A549 (cell line): ENCODE data around the gene ARHGAP42. TPM values are rescaled to one million over a fixed set of nuclear protein-coding genes. Genes with fewer than 3 reads are reported as not detected.

Experiments used
- ATAC-seq, 2 experiments: fragments of 200-7000 bp in 1 of 2; fragments of >200 bp in 1 of 2; cut with Nextera tagmentation in 1 of 2; cut with Tn5 transposase in 1 of 2; 3 replicates each; pipeline versions ENCODE4 v1.8.0 to v1.9.1; 2018 to 2020; ENCODE audit warnings: mild to moderate bottlenecking in 1 of 2, moderate library complexity in 1 of 2
- CTCF ChIA-PET: fragments of 300-600 bp; sonication (Branson Sonifier 250); formaldehyde crosslinking; extraction: SDS; loops from one replicate; lab custom pipeline; 2021; ENCODE audit warnings: antibody characterized with exemption, inconsistent platforms; lab: Yijun Ruan, JAX
- POLR2A ChIA-PET: fragments of 350-600 bp; formaldehyde crosslinking; extraction: SDS; loops from one replicate; lab custom pipeline; 2021; ENCODE audit warnings: antibody characterized with exemption, inconsistent platforms; lab: Yijun Ruan, JAX
- DNase-seq, 2 experiments: peaks; one replicate each; pipeline versions ENCODE4 v3.0.0 to v3.0.0-alpha.2; 2011 to 2016; ENCODE audit warnings: low read depth in 1 of 2, low spot score in 1 of 2
- FAIRE-seq: peaks from 2 replicates; lab custom pipeline; 2011; peaks lifted over from hg19 to GRCh38; lab: Jason Lieb, UNC
- H3K27ac ChIP-seq, 2 experiments: fragments of >200 bp; sonication (Bioruptor Twin); formaldehyde crosslinking; 3 replicates each; pipeline ENCODE4 v1.5.1; 2016 to 2017
- H3K4me1 ChIP-seq: fragments of >200 bp; sonication (Bioruptor Twin); formaldehyde crosslinking; 3 replicates; pipeline ENCODE4 v1.6.1; 2016
- H3K4me2 ChIP-seq: fragments of >200 bp; sonication (Bioruptor Twin); formaldehyde crosslinking; 3 replicates; pipeline ENCODE4 v1.6.1; 2016
- H3K4me3 ChIP-seq: fragments of >200 bp; sonication (Bioruptor Twin); formaldehyde crosslinking; 3 replicates; pipeline ENCODE4 v1.5.1; 2016
- H3K9me3 ChIP-seq: fragments of >200 bp; sonication (Bioruptor Twin); formaldehyde crosslinking; 3 replicates; pipeline ENCODE4 v1.6.1; 2016
- BHLHE40 ChIP-seq: IDR thresholded peaks from 2 replicates; pipeline ENCODE4 v1.6.1; 2012; ENCODE audit warnings: low read depth, low read length, inconsistent platforms
- CBX2 ChIP-seq: fragments of 200-600 bp; sonication (generic); IDR thresholded peaks from 2 replicates; pipeline ENCODE4 v1.6.1; 2016; ENCODE audit warnings: low read depth, mild to moderate bottlenecking, borderline replicate concordance
- CBX8 ChIP-seq: fragments of 200-600 bp; sonication (generic); IDR thresholded peaks from 2 replicates; pipeline ENCODE4 v1.6.1; 2016
- E2F6 ChIP-seq: IDR thresholded peaks from 2 replicates; pipeline ENCODE4 v1.6.1; 2012; ENCODE audit warnings: low read depth, borderline replicate concordance
- EHF ChIP-seq: fragments of 250-450 bp; sonication (Bioruptor Pico); IDR thresholded peaks from 2 replicates; pipeline ENCODE4 v1.5.0; 2020; ENCODE audit warnings: mild to moderate bottlenecking
- ELK1 ChIP-seq: fragments of 150-350 bp; IDR thresholded peaks from 2 replicates; pipeline ENCODE4 v1.6.1; 2014; ENCODE audit warnings: low read depth, mild to moderate bottlenecking, low read length
- EP300 ChIP-seq, 2 experiments: fragments of >200 bp; sonication (Bioruptor Twin); formaldehyde crosslinking; IDR thresholded peaks; 2 replicates in 1 of 2; 3 replicates in 1 of 2; pipeline ENCODE4 v1.6.1; 2016 to 2017
- FOSB ChIP-seq: fragments of 250-450 bp; sonication (Bioruptor Pico); IDR thresholded peaks from 2 replicates; pipeline ENCODE4 v1.5.0; 2020; ENCODE audit warnings: mild to moderate bottlenecking, moderate library complexity
- GATA3 ChIP-seq: IDR thresholded peaks from 2 replicates; pipeline ENCODE4 v1.6.1; 2012; ENCODE audit warnings: borderline replicate concordance
- HOXA7 ChIP-seq: fragments of 250-450 bp; sonication (Bioruptor Pico); IDR thresholded peaks from 2 replicates; pipeline ENCODE4 v1.5.0; 2020; ENCODE audit warnings: mild to moderate bottlenecking, moderate library complexity
- MAFK ChIP-seq: fragments of 450-650 bp; IDR thresholded peaks from 2 replicates; pipeline ENCODE4 v1.6.1; 2014; ENCODE audit not compliant: partially characterized antibody
- MAZ ChIP-seq: fragments of 150-350 bp; IDR thresholded peaks from 2 replicates; pipeline ENCODE4 v1.6.1; 2014; ENCODE audit warnings: antibody characterized with exemption, low read depth, low read length, borderline replicate concordance
- NPAS2 ChIP-seq: fragments of 250-450 bp; sonication (Bioruptor Pico); IDR thresholded peaks from 2 replicates; pipeline ENCODE4 v1.8.0; 2022; ENCODE audit warnings: mild to moderate bottlenecking, moderate library complexity, borderline replicate concordance
- NR3C1 ChIP-seq: fragments of >200 bp; sonication (Bioruptor Twin); formaldehyde crosslinking; IDR thresholded peaks from 3 replicates; pipeline ENCODE4 v1.6.1; 2017
- POLR2AphosphoS2 ChIP-seq: conservative IDR thresholded peaks from 2 replicates; pipeline ENCODE4 v1.6.1; 2012; ENCODE audit warnings: low read length, improper control_type of control experiment, inconsistent platforms
- RAD21 ChIP-seq, 2 experiments: fragments of >200 bp in 1 of 2; sonication (Bioruptor Twin) in 1 of 2; formaldehyde crosslinking in 1 of 2; IDR thresholded peaks in 1 of 2; conservative IDR thresholded peaks in 1 of 2; 2 replicates in 1 of 2; 3 replicates in 1 of 2; pipeline ENCODE4 v1.6.1; 2012 to 2018; ENCODE audit warnings: inconsistent platforms in 1 of 2
- RCOR1 ChIP-seq: fragments of 150-350 bp; IDR thresholded peaks from 2 replicates; pipeline ENCODE4 v1.6.1; 2014; ENCODE audit warnings: antibody characterized with exemption, low read length, low read depth
- REST ChIP-seq: fragments of 200-600 bp; sonication (generic); IDR thresholded peaks from 2 replicates; pipeline ENCODE4 v1.6.1; 2016; ENCODE audit warnings: antibody characterized with exemption, mild to moderate bottlenecking, moderate library complexity
- TP53 ChIP-seq: fragments of 250-450 bp; sonication (Bioruptor Pico); IDR thresholded peaks from 2 replicates; pipeline ENCODE4 v1.5.0; 2021; ENCODE audit warnings: mild to moderate bottlenecking, moderate library complexity
- ZFP36 ChIP-seq: fragments of 450-650 bp; IDR thresholded peaks from 2 replicates; pipeline ENCODE4 v1.6.1; 2014; ENCODE audit warnings: borderline replicate concordance; ENCODE audit not compliant: partially characterized antibody
- ZNF302 ChIP-seq: fragments of 250-450 bp; sonication (Bioruptor Pico); IDR thresholded peaks from 2 replicates; pipeline ENCODE4 v1.9.0; 2021; ENCODE audit warnings: inconsistent platforms, mild to moderate bottlenecking, moderate library complexity
- WGBS: methylation state at CpG from one replicate; pipeline ENCODE4 v1.1.6; 2017; ENCODE audit errors: missing lambda C conversion rate; 5-methylcytosine and 5-hydroxymethylcytosine counted together
- polyA plus RNA-seq, 4 experiments: library from polyadenylated mRNA; depleted of rRNA in 3 of 4; stranded (reverse); fragments of >200 nt; fragmentation: RNase III in 1 of 4; extraction: RNeasy Plus Mini Kit Qiagen cat#74134 plus additional on column Dnase treatment in 1 of 4; gene quantifications; 2 replicates in 3 of 4; 3 replicates in 1 of 4; pipeline ENCODE4 v1.2.3, GENCODE V29; 2011 to 2017
- TF ChIP-seq, protein P1 (sequence below): fragments of >200 bp; sonication (Bioruptor Twin); formaldehyde crosslinking; IDR thresholded peaks from 3 replicates; pipeline ENCODE4 v1.6.1; 2016
- TF ChIP-seq, protein P2 (sequence below): fragments of >200 bp; sonication (Bioruptor Twin); formaldehyde crosslinking; IDR thresholded peaks from 3 replicates; pipeline ENCODE4 v1.5.1; 2016
- TF ChIP-seq, protein P3 (sequence below): fragments of 250-450 bp; sonication (Bioruptor Pico); IDR thresholded peaks from 2 replicates; pipeline ENCODE4 v1.5.0; 2020; ENCODE audit warnings: low read depth, mild to moderate bottlenecking, moderate library complexity
- TF ChIP-seq, protein P4 (sequence below): fragments of 250-450 bp; sonication (Bioruptor Pico); IDR thresholded peaks from 2 replicates; pipeline ENCODE4 v1.5.0; 2021; ENCODE audit warnings: mild to moderate bottlenecking, moderate library complexity, borderline replicate concordance
- TF ChIP-seq, protein P5 (sequence below): fragments of >200 bp; sonication (Bioruptor Twin); formaldehyde crosslinking; IDR thresholded peaks from 2 replicates; pipeline ENCODE4 v1.6.1; 2016

The ARHGAP42 gene
- polyA plus RNA-seq, 2 of the 4 experiments (the other 2 are of a cell fraction) = 5.1 to 17.0 TPM

- H3K4me3 ChIP-seq = no peak overlapping the region
- no peak overlapping the region for H3K4me2 ChIP-seq
- ChIA-PET POLR2A (no interaction called here), CTCF (interaction anchor here (1.5 kb wide), 1 partner anchor 11 kb away, joined by 4 read pairs; no protein-coding TSS in a partner anchor)
- H3K4me1 ChIP-seq = peaks cover 7% of the 10 kb centered on the region
- TF ChIP-seq E2F6 = no peak
- TF ChIP-seq, protein P1, sequence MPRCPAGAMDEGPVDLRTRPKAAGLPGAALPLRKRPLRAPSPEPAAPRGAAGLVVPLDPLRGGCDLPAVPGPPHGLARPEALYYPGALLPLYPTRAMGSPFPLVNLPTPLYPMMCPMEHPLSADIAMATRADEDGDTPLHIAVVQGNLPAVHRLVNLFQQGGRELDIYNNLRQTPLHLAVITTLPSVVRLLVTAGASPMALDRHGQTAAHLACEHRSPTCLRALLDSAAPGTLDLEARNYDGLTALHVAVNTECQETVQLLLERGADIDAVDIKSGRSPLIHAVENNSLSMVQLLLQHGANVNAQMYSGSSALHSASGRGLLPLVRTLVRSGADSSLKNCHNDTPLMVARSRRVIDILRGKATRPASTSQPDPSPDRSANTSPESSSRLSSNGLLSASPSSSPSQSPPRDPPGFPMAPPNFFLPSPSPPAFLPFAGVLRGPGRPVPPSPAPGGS = no peak
- TF ChIP-seq EP300 (IDR thresholded peaks at IDR 0.05) = no peak
- TF ChIP-seq RAD21 (conservative IDR thresholded peaks at IDR 0.05 in 1 of 2, IDR thresholded peaks at IDR 0.05 in 1 of 2) = no peak
- no peak for TF ChIP-seq ZFP36
- TF ChIP-seq, protein P2, sequence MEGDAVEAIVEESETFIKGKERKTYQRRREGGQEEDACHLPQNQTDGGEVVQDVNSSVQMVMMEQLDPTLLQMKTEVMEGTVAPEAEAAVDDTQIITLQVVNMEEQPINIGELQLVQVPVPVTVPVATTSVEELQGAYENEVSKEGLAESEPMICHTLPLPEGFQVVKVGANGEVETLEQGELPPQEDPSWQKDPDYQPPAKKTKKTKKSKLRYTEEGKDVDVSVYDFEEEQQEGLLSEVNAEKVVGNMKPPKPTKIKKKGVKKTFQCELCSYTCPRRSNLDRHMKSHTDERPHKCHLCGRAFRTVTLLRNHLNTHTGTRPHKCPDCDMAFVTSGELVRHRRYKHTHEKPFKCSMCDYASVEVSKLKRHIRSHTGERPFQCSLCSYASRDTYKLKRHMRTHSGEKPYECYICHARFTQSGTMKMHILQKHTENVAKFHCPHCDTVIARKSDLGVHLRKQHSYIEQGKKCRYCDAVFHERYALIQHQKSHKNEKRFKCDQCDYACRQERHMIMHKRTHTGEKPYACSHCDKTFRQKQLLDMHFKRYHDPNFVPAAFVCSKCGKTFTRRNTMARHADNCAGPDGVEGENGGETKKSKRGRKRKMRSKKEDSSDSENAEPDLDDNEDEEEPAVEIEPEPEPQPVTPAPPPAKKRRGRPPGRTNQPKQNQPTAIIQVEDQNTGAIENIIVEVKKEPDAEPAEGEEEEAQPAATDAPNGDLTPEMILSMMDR = no peak
- no peak for TF ChIP-seq BHLHE40
- TF ChIP-seq CBX2 = no peak
- TF ChIP-seq REST = no peak
- no peak for TF ChIP-seq FOSB (CRISPR knock-in tag)
- TF ChIP-seq POLR2AphosphoS2 = no peak
- no peak for TF ChIP-seq MAZ
- no peak for TF ChIP-seq RCOR1
- no peak for TF ChIP-seq NR3C1
- TF ChIP-seq ZNF302 = no peak
- ATAC-seq (no peak), FAIRE-seq (no peak), DNase-seq (no peak)
- H3K9me3 ChIP-seq = no peaks in the 10 kb centered on the region
- H3K27ac ChIP-seq = no peak overlapping the region
These were observed 179.4 kb downstream of the ARHGAP42 start for GRCh38 chr11:100866453-100866852.

DNA sequence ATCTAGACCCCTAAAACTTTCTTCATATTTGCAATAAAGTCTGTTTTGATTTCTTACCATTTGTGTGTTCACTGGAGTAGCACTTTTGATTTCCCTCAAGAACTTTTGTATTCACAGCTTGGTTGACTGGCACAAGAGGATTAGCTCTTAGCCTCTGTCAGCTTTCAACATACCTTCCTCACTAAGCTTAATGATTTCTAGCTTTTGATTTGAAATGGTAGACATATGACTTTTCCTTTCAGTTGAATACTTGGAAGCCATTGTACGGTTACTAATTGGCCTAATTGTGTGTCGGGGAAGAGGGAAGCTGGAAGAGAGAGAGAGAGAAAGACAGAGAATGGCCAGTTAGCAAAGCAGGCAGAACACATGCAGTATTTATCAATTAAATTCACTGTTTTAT, 180.5 kb downstream of the ARHGAP42 start:
- Histone ChIP-seq H3K4me2 (no peak overlapping the region), H3K9me3 (no peaks in the 10 kb centered on the region), H3K27ac (no peak overlapping the region), H3K4me1 (peaks cover 5% of the 10 kb centered on the region; the same call in 1 of the 3 replicates), H3K4me3 (no peak overlapping the region)
- POLR2A ChIA-PET = no interaction called here
- ATAC-seq (no peak), DNase-seq (no peak), FAIRE-seq (no peak)
- 90% methylated on average over 2 of the region's 2 CpGs for WGBS
- CTCF ChIA-PET = interaction anchor here (1.1 to 1.5 kb wide), 2 partner anchors 13 to 185 kb away, joined by 3 to 4 read pairs; no protein-coding TSS in a partner anchor
- TF ChIP-seq GATA3 = no peak
- TF ChIP-seq EP300 (IDR thresholded peaks at IDR 0.05) = no peak
- TF ChIP-seq TP53 (CRISPR knock-in tag) = no peak
- no peak for TF ChIP-seq CBX2
- TF ChIP-seq, protein P3, sequence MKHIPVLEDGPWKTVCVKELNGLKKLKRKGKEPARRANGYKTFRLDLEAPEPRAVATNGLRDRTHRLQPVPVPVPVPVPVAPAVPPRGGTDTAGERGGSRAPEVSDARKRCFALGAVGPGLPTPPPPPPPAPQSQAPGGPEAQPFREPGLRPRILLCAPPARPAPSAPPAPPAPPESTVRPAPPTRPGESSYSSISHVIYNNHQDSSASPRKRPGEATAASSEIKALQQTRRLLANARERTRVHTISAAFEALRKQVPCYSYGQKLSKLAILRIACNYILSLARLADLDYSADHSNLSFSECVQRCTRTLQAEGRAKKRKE (CRISPR knock-in tag) = no peak
- TF ChIP-seq, protein P4, sequence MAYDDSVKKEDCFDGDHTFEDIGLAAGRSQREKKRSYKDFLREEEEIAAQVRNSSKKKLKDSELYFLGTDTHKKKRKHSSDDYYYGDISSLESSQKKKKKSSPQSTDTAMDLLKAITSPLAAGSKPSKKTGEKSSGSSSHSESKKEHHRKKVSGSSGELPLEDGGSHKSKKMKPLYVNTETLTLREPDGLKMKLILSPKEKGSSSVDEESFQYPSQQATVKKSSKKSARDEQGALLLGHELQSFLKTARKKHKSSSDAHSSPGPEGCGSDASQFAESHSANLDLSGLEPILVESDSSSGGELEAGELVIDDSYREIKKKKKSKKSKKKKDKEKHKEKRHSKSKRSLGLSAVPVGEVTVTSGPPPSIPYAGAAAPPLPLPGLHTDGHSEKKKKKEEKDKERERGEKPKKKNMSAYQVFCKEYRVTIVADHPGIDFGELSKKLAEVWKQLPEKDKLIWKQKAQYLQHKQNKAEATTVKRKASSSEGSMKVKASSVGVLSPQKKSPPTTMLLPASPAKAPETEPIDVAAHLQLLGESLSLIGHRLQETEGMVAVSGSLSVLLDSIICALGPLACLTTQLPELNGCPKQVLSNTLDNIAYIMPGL (CRISPR knock-in tag) = no peak
- no peak for TF ChIP-seq EHF (CRISPR knock-in tag)
- no peak for TF ChIP-seq ZNF302
- TF ChIP-seq NPAS2 (CRISPR knock-in tag) = no peak
- TF ChIP-seq ELK1 = no peak
- no peak for TF ChIP-seq CBX8
- TF ChIP-seq MAFK = no peak
- no peak for TF ChIP-seq HOXA7 (CRISPR knock-in tag)
- TF ChIP-seq, protein P5, sequence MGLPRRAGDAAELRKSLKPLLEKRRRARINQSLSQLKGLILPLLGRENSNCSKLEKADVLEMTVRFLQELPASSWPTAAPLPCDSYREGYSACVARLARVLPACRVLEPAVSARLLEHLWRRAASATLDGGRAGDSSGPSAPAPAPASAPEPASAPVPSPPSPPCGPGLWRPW = no peak
- no peak for TF ChIP-seq BHLHE40
